HG02610 (cell line): Measurements from ENCODE around the gene AMELX.

Source experiments
- ATAC-seq: cut with Tn5 transposase; IDR thresholded peaks from one replicate; pipeline ENCODE4 v1.9.1; 2021; ENCODE audit warnings: mild to moderate bottlenecking, moderate library complexity; ENCODE audit not compliant: unreplicated experiment

The AMELX gene

DNA sequence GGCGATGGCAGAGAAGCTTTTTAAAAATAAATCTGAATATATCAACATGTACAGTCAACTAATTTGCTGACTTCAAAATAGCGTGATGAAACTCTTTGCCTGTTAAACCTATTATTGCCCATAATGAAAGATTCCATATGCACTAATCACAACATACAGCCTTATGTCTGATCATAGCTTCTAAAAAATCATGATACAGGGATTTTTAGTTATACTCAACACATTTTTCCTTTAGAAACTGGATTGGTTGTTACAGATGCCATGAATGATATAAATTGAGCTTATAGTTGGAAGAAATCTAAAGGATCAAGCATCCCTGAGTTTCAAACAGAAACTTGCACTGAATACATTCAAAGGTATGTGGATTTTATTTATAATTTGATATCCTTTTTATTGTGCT is at the start of gene AMELX:
AMELX (plus strand) TSS at position 301 of the 400 bp plus-strand sequence. CDS start 1,376 bp downstream, outside the sequence.
- ATAC-seq: no peak

DNA sequence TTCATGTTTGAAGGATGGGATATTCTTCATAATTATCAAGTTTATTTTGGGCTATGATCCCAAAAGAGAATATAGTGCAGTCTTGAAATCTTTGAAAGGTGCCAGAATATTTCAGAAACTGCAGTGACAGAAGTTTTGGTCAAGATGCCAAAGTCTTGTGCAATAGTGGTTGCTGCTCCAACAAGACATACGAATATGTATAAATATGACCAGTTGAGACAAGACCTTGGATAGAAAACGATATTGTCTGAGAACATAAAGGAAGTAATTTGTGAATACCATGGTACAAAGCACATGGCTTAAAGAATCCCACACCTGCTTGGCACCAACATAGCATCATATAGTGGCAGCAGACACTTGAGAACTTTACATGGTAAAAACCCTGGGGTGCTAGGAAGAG is 48.6 kb upstream of the AMELX start:
- no peak for ATAC-seq

DNA sequence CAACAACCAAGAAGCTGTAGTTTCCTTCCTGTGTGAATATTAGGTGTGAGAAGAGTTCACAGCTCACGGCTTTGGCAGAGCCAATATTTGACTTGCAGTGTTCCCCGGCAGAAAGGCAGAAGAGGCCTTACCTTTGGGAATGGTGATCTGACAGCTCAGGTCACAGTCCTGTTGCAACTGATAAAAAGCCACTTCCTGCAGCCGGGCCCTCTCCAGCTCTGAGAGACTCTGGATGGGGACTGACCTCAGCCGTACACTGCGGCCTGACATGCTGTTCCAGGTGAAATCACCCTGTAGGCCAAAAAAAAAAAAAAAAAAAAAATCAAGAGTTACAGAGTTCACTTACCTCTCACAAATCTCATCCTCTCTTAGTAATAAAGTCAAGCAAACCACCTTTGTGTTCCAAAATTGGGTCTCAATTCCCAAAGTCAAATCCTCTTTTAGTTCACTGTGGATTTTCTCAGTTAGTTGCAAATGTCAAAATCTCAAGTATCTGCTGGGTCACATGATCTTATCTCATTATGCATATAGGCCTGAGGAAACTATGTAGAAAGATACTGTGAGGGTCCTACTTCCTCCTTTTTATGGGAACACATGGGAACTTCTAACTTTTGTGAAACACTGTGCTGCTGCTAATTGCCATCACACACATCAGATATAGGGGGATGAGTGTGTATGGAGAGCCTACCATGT is 38.6 kb upstream of the AMELX start:
- ATAC-seq: no peak

DNA sequence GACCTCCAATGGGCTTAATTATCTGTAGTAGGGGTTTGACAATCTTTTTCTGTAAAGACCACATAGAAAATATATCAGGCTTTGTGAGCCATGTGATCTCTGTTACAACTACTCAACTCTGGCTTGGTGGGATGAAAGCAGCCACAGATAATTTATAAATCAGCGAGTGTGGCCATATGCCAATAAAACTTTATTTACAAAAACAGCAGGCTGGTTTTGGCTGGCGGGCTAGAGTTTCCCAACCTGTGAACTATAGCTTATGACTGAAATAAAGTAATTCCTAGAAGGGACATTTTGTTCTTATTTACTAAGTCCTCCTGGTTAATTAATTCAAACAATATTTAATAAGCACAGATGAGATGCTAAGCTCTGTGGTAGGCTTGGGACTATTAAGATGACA is 35.9 kb upstream of the AMELX start:
- no peak for ATAC-seq

DNA sequence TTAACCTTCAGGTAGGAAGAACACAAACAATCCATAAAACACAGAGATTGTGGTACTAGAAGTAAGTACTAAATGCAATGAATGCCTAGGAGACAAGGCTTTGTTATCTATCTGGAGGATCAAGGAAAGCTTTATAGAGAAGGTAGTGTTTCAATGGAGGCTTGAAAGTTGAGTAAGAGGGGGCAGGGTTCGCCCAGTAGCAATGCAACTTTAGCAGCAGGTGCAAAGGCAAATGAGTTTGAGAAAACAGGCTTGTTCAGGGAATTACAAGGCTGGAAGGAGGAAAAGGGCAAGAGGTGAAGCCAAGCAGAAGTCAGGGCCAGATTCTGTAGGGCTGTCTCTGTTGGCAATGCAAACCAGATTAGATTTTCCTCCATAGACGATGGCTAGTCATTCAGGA is 35.5 kb upstream of the AMELX start:
- no peak for ATAC-seq

DNA sequence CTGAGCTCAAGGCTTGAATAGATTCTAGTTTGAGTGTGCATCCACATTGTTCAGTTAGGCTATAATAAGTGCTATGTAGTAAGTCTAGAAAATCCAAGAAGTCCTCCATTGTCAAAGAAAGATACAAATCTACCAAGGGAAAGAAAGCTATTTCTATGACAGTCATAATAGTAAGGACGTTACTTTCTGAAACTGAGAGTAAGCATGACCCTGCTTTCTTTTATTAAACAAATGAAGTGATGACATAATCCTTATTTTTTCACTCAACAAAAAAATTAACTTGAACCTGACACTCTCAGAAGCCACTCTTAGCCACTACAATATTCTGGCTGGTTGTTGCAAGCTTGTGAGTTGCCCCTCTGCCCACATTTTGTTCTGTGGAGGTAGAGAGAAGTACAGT is 33.8 kb upstream of the AMELX start:
- ATAC-seq: no peak

DNA sequence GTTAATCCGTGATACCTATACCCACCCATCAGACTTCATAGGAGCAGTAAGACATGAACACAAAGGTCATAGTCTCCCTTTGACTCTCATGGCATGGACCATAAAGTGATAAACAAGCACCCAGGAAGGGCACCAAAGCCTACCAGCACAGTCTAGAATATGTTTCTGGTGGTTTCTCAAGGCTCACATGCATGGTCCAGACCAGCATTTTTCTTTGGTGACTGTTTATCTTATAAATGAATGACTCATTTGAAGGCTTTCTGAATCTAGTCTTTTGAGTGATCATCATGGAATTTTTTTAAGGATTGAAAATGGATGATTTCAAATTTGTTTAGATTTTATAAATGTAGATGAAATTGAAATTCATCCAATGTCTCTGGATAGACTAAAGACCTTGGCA is 32.0 kb upstream of the AMELX start:
- no peak for ATAC-seq

DNA sequence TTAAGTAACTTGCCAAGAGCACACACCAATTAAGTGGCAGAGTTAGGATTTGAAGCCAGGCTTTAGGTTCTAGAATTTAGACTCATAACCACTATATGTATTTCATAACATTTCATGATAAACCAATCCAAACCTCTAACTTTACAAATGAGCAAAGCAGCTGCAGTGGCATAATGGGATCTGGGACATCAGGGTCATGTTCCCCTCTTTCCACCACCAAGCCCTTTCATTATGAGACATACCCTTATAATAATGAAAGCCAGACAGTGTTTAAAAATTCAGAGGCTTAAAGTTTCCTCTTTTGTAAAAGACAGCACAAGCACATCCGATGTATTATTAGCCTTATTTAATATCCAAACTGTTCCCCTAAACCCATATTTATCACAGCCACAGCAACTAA is 28.3 kb upstream of the AMELX start:
- no peak for ATAC-seq

DNA sequence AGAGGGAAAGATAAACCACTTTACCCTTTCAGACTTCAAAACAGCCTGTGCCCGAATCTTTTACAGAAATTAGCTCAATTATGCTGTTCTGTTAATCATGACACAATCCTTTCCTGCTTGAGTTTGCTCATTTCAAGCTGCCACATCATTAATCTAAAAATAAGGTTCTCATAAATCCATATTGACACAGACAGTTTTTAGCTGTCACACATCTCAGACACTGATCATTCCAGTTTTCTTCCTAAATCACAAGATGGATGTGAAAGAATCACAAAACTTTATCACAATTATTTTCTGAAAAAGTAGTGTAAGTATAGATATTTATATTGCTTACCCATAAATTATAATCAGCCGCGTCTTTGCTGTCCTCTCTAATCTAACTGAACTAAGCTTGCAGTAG is 27.9 kb upstream of the AMELX start:
- no peak for ATAC-seq

DNA sequence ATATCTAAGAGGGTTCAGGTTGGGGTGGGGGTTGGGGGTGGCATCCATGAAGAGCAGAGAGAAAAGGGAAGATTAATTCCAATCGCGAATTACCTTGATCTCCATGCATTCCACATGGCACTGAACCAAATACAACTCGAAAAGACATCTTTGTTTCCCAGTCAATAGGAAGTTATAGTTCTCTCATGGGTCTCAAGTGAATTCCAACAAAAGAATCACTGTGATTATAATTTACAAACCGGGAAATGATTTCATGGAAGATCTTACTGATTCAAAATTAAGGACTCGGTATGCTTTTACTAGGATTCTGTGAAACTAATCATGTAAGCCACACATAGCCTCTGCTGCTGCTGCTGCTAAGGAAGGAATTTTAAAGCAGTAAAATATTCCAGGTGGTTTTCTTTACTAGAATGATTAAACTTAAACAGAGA is 26.6 kb upstream of the AMELX start:
- ATAC-seq: no peak

DNA sequence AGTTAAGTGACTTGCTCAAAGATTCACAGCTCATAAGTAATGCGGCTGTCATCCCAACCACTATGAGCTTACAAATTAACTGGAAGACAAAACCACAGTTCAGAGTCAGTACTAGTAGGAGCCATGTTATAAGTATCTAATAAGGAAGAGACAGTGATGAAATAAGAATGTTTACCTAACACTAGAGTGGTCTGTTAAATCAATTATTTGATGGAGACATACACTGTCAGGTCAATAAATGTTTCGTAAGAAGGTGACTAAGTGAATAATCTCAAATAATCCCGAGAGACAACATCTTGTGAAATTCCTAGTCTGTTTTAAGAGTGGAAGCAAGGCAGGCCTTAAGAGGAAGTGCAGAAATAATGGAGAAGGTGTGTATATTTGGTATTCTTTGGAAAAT is 25.8 kb upstream of the AMELX start:
- ATAC-seq: no peak

DNA sequence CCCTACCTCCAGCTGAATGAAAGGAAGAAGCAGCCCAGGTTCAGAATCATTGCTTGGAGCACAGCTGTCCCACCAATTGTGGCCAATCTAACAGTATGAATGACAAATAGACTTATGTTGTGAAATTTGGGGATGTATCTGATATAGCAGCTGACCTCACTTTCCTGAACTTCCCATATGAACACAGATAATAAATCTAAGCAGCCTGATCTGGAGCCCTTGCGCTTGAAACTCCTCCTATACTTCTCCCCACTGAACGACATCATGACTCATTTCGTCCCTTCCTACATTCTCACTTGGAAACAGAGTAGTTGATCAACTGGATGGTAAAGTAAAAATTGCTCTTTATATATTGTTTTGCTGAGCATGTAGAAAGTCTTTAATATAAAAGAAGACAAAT is 24.2 kb upstream of the AMELX start:
- ATAC-seq: no peak

DNA sequence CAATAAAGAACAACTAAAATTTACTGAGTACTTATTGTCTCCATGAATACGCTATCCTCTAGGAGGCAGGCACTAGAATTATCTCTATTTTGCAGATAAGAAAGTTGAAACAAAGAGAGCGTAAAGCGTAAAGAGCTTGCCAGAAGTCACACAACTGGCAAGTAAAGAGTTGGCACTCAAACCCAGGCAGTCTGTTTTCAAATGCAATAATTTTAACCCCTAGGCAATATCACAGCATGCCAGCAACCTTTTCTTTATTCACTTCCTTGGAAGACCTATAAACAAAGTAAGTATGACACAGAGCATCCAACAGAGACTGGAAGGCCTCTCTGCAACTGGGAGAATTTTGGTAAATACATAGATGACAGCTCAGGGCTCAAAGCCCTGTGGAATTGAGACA is 23.2 kb upstream of the AMELX start:
- no peak for ATAC-seq

DNA sequence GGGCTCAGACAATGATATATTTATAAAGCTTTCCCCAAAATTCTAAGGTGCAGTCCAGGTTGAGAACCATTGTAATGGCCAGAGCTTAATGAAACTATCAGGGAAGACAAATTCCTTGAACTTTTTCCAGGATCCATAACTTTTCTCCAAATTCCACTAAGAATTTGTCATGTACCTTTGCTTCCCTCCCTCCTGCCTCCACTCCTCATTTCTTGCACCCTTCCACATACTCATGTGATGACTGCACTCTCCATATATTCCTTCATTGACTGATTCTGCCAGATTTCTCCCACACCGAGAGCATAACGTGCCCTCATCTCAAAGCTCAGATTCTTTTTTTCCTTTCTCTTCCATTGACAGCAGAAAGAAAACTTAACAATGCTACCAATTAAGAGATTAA is 20.9 kb upstream of the AMELX start:
- ATAC-seq: no peak

DNA sequence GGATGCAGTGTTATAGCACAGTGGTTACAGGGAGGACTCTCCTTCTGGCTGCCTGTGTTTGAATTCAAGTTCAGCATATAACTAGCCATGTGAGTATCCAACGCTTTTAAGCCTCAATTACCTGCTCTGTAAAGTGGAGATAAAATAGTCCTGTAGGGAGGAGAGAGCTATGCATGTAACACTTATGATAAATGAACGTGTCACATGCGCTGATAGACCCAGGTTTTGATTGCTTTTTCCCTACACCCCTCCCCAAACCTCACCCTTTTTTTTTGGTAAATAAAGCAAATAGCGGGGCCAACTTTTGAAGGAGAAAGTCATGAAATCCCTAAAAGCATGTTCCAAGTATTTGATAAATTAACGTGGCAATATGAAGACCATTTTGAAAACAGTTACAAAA is 20.4 kb upstream of the AMELX start:
- no peak for ATAC-seq

DNA sequence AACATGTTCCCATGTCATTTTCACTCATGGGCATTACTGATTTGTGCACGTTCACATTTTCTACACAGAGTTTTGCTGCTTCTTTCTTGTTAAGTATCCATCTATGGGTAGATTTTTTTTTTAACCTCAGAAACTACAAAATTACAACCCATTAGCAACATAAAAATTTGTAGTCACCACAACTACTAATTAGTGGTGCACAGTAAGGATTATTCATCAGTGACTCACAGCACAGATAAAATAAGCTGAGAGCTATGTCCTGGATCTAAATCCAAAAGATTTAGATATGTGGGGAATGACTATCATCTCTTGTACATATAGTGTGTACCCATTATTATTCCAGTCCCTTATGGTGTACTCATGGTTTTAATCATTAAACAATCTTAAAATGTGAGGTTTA is 19.7 kb upstream of the AMELX start:
- no peak for ATAC-seq

DNA sequence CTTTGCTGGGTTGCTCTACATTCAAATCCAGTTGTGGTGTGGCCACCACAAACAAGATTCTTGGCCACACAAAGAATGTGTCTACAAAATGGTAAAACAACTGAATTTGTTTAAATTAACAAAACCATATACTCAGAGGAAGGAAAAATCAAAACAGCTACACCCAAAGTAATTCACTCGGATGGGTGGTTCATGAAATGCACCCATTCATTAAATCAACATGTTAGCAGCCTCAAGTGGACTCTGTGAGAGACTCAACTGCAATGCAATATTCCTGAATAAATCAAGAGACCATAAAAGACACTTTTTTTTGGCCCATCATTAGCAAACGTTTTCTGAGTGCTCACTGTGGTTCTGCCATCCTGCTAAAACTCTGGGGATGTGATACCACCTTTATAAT is 11.2 kb upstream of the AMELX start:
- ATAC-seq: no peak

DNA sequence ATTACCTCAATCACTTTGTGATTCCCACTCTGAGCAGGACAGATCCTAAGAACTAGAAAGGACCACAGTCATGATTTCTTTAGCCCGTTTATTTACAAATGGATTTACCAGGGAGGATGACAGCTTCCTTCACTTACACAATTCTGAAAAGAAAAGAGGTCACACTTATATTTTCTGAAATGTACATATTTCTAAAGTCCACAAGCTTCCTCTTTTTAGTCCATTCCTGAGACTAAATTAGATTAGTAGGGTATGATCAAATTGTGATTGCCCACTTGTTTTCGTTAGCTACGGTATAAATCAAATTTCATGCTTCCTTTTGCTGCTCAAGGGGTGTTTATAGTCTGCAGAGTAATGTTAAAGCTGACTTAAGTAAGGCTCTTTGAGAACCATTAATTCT is 7.6 kb upstream of the AMELX start:
- no peak for ATAC-seq

DNA sequence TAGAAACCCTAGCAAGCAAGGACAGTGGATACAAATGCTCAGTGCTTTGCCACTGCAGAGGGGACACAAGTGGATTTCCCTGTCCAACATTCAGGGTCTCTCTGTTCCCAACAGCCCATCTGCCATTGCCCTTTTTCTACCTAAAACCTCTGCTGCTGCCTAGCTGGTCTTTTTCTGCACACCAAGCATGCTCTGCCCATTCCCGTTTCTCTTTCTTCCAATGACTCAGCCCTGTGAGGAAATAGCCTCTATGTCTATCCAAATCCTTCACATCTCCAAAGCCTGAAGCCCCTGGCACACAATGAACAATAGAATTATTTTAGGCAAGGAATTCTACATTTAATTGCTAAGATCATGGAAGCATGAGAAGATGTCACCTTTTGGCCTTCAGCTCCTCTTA is 5.7 kb upstream of the AMELX start:
- ATAC-seq: no peak

DNA sequence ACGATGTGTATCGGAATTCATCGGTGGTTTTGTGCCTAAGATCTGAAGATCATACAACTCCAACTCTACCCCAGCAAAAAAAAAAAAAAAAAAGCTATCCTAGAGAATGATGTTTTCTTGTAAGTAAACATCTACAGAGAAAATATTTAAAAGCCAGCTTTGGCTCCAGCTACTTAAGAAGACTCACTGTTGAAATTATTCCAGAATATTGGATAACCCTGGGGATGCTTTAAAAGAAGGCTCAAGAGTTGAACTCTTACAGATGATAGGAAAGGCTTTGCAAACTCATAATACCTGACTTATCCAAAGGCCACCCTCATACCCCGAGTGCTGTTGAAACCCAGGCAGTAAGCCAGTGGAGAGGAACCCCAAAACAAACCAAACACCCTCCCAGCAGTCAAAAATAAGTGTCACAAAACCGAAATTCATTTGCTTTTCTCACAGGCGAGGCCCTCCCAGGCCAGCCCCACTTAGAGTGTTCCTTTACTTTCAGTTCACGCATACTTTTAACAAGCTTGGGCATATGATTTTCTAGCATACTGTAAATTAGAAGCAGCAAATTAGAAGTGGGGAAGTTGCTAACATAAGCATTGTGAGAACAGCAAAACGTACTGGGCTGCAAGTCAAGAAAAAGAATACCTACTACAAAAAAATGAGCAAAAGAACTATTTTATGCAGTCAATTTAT is 2.7 kb upstream of the AMELX start:
- no peak for ATAC-seq

DNA sequence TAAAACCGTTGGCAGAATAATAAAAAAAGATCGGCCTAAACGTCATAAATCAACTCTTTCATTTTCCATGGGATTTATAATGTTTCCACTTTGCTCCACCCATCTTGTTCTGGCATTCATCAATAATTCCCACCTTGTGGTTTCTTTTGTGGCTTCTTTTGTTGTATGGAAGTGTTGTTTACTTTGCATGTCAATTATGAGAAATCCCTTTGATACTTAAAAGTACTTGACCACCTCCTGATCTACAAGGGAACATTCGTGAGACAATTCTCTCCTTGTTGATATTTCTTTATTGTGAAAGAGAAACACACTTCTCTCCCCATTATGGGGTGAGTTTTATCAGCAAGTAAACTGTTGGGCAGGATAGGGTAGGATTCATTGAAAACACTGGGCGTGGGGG is 2.8 kb downstream of the AMELX start:
- no peak for ATAC-seq

DNA sequence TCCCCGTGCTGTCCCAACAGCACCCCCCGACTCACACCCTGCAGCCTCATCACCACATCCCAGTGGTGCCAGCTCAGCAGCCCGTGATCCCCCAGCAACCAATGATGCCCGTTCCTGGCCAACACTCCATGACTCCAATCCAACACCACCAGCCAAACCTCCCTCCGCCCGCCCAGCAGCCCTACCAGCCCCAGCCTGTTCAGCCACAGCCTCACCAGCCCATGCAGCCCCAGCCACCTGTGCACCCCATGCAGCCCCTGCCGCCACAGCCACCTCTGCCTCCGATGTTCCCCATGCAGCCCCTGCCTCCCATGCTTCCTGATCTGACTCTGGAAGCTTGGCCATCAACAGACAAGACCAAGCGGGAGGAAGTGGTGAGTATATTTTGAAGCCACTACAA is 5.4 kb downstream of the AMELX start:
- no peak for ATAC-seq

DNA sequence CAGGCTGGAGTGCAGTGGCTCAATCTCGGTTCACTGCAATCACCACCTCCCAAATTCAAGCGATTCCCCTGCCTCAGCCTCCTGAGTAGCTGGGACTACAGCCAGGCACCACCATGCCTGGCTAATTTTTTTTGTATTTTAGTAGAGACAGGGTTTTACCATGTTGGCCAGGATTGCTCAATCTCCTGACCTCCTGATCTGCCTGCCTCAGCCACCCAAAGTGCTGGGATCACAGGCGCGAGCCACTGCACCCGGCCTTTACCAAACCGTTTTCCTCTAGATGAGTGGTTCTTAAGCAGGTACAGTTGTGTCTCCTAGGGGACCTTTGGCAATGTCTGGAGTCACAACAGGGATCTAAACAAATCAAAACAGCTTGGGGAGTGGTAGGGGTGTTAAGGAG is 11.6 kb downstream of the AMELX start:
- no peak for ATAC-seq
